GM19328 (cell line): ENCODE data around the gene MAP2.

Experiments
- ATAC-seq: cut with Tn5 transposase; IDR thresholded peaks from one replicate; pipeline ENCODE4 v1.9.1; 2021; ENCODE audit warnings: mild to moderate bottlenecking, moderate library complexity; ENCODE audit not compliant: unreplicated experiment

The MAP2 gene

GRCh38 chr2:209423562-209424198 lies at the start of gene MAP2:
TSS of gene MAP2 (plus strand) at chr2:209424047. CDS start at chr2:209653171, 229,124 bp downstream.
- ATAC-seq, result peak; percentile 97

- ATAC-seq, result no peak
Observed at GRCh38 chr2:209376686-209377085, 47.2 kb upstream of the MAP2 start.

GRCh38 chr2:209380293-209380692 lies 43.6 kb upstream of the MAP2 start:
- ATAC-seq, result peak; percentile 100

GRCh38 chr2:209381091-209381490 lies 42.8 kb upstream of the MAP2 start:
- ATAC-seq, result no peak

GRCh38 chr2:209382775-209383174 lies 41.1 kb upstream of the MAP2 start:
- no peak for ATAC-seq

- no peak for ATAC-seq
Observed at GRCh38 chr2:209383212-209383611, 40.6 kb upstream of the MAP2 start.

- ATAC-seq, result no peak
Observed at GRCh38 chr2:209387389-209387788, 36.5 kb upstream of the MAP2 start.

- ATAC-seq, result no peak
Observed at GRCh38 chr2:209388446-209389037, 35.3 kb upstream of the MAP2 start.

GRCh38 chr2:209389171-209389618 lies 34.7 kb upstream of the MAP2 start:
- no peak for ATAC-seq

- ATAC-seq, result no peak
Observed at GRCh38 chr2:209390839-209391238, 33.0 kb upstream of the MAP2 start.

GRCh38 chr2:209391776-209392401 lies 32.0 kb upstream of the MAP2 start:
- no peak for ATAC-seq

GRCh38 chr2:209395229-209395628 lies 28.6 kb upstream of the MAP2 start:
- no peak for ATAC-seq

GRCh38 chr2:209395652-209396051 lies 28.2 kb upstream of the MAP2 start:
- ATAC-seq, result no peak

- no peak for ATAC-seq
Observed at GRCh38 chr2:209398463-209398862, 25.4 kb upstream of the MAP2 start.

GRCh38 chr2:209401788-209402187 lies 22.1 kb upstream of the MAP2 start:
- no peak for ATAC-seq

- no peak for ATAC-seq
Observed at GRCh38 chr2:209411296-209411695, 12.6 kb upstream of the MAP2 start.

- no peak for ATAC-seq
Observed at GRCh38 chr2:209411718-209412117, 12.1 kb upstream of the MAP2 start.

GRCh38 chr2:209413311-209414014 lies 10.4 kb upstream of the MAP2 start:
- no peak for ATAC-seq

GRCh38 chr2:209416913-209417312 lies 6.9 kb upstream of the MAP2 start:
- no peak for ATAC-seq

- no peak for ATAC-seq
Observed at GRCh38 chr2:209422191-209422754, 1.6 kb upstream of the MAP2 start.

- ATAC-seq, result peak; percentile 5
Observed at GRCh38 chr2:209424199-209424701, 403 bp downstream of the MAP2 start.
